ENCODE results near the gene ATF7. TPM values are rescaled to one million over a fixed set of nuclear protein-coding genes. Genes with fewer than 3 reads are reported as not detected.

Gene ATF7
- total and polyA plus RNA-seq, 2 of the 13 experiments (the other 11 are each of a cell fraction or from before 2014, with no cell fraction given): 9.6 to 16.2 TPM

- Histone ChIP-seq H4K20me1 (ENCODE audit: insufficient read depth, low read length) (no peaks in the 10 kb centered on the region), H3K9me3 (ENCODE audit: low read length) (no peaks in the 10 kb centered on the region), H3K4me3 (replicated peaks in 1 of 3; ENCODE audit: insufficient read depth in 1 of 3, low read depth in 2 of 3, low read length in 3 of 3) (no peak overlapping the region), H3K79me2 (ENCODE audit: insufficient read depth, low read length) (no peaks in the 10 kb centered on the region), H3K27me3 (ENCODE audit: control insufficient read depth in 1 of 2, insufficient read depth in 2 of 2, low read length in 2 of 2) (no peaks in the 10 kb centered on the region), H3K4me1 (ENCODE audit: insufficient read depth, low read length) (peaks cover 27% of the 10 kb centered on the region), H3K4me2 (ENCODE audit: low read depth, low read length) (no peak overlapping the region), H3K27ac (ENCODE audit: extremely low read length, insufficient read depth, low read length) (no peak overlapping the region), H2AFZ (ENCODE audit: low read length) (no peak overlapping the region), H3K36me3 (replicated peaks in 1 of 2; ENCODE audit: control insufficient read depth in 1 of 2, insufficient read depth in 2 of 2, low read length in 2 of 2) (no peaks in the 10 kb centered on the region), H3K9ac (ENCODE audit: insufficient read depth, low read depth, low read length) (no peak overlapping the region)
- WGBS (ENCODE audit: low lambda C conversion rate): 95% methylated on average over 1 of the region's 1 CpG
- ChIA-PET CTCF (ENCODE audit: low intra/inter-chr PET ratio, low total read pairs) (no interaction called here), POLR2A (no interaction called here)
- ATAC-seq (no peak), FAIRE-seq (no peak), DNase-seq (ENCODE audit: low spot score) (no peak)
- in situ Hi-C loops (cut with HindIII; ENCODE audit: extremely low pct_ligation_motif_present, low pct_unique_long_range_greater_than_20kb) (no loop called here), intact Hi-C loops (cut with micrococcal nuclease; ENCODE audit: unreplicated experiment) (no loop called here)
- BruUV-seq (replicated peaks): no TSS peak
- TF ChIP-seq TSC22D2 (CRISPR knock-in tag; IDR thresholded peaks at IDR 0.05; ENCODE audit: borderline replicate concordance) (no peak), IKZF1 (IDR thresholded peaks at IDR 0.05) (no peak), SRSF9 (IDR thresholded peaks at IDR 0.05; ENCODE audit: borderline replicate concordance, insufficient read depth, low read depth, low read length, poor library complexity, severe bottlenecking) (no peak), ZFP91 (CRISPR knock-in tag; IDR thresholded peaks at IDR 0.05; ENCODE audit: borderline replicate concordance) (no peak), ZNF83 (CRISPR knock-in tag; IDR thresholded peaks at IDR 0.05; ENCODE audit: borderline replicate concordance) (no peak), ZBTB20 (CRISPR knock-in tag; IDR thresholded peaks at IDR 0.05; ENCODE audit: borderline replicate concordance, low read depth) (no peak), ATF7-NPFF (CRISPR knock-in tag; IDR thresholded peaks at IDR 0.05; ENCODE audit: low read depth) (no peak), RERE (CRISPR knock-in tag; IDR thresholded peaks at IDR 0.05; ENCODE audit: low read depth) (no peak), ZNF547 (CRISPR knock-in tag; IDR thresholded peaks at IDR 0.05) (no peak), AKAP8 (CRISPR knock-in tag; IDR thresholded peaks at IDR 0.05) (no peak), SOX5 (CRISPR knock-in tag; IDR thresholded peaks at IDR 0.05; ENCODE audit: borderline replicate concordance) (no peak), BRCA1 (CRISPR knock-in tag; IDR thresholded peaks at IDR 0.05) (no peak)
- TF ChIP-seq, protein P1, sequence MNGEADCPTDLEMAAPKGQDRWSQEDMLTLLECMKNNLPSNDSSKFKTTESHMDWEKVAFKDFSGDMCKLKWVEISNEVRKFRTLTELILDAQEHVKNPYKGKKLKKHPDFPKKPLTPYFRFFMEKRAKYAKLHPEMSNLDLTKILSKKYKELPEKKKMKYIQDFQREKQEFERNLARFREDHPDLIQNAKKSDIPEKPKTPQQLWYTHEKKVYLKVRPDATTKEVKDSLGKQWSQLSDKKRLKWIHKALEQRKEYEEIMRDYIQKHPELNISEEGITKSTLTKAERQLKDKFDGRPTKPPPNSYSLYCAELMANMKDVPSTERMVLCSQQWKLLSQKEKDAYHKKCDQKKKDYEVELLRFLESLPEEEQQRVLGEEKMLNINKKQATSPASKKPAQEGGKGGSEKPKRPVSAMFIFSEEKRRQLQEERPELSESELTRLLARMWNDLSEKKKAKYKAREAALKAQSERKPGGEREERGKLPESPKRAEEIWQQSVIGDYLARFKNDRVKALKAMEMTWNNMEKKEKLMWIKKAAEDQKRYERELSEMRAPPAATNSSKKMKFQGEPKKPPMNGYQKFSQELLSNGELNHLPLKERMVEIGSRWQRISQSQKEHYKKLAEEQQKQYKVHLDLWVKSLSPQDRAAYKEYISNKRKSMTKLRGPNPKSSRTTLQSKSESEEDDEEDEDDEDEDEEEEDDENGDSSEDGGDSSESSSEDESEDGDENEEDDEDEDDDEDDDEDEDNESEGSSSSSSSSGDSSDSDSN (CRISPR knock-in tag; IDR thresholded peaks at IDR 0.05): no peak
- TF ChIP-seq, protein P2, sequence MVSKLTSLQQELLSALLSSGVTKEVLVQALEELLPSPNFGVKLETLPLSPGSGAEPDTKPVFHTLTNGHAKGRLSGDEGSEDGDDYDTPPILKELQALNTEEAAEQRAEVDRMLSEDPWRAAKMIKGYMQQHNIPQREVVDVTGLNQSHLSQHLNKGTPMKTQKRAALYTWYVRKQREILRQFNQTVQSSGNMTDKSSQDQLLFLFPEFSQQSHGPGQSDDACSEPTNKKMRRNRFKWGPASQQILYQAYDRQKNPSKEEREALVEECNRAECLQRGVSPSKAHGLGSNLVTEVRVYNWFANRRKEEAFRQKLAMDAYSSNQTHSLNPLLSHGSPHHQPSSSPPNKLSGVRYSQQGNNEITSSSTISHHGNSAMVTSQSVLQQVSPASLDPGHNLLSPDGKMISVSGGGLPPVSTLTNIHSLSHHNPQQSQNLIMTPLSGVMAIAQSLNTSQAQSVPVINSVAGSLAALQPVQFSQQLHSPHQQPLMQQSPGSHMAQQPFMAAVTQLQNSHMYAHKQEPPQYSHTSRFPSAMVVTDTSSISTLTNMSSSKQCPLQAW (CRISPR knock-in tag; IDR thresholded peaks at IDR 0.05): no peak
Observed at GRCh38 chr12:53651737-53652136, 25.6 kb upstream of the ATF7 start.

Measured in HepG2 (cell line).